ENCODE measurements around the gene FBXL7. TPM values are rescaled to one million over a fixed set of nuclear protein-coding genes. Genes with fewer than 3 reads are reported as not detected.

Gene FBXL7
- total and polyA plus RNA-seq, 8 donors: 0.35 to 2.4 (median 1.2) TPM

GRCh38 chr5:15650266-15650665 lies 150.3 kb downstream of the FBXL7 start:
- FAIRE-seq (no peak), DNase-seq (no peak), ATAC-seq (no peak)
- Histone ChIP-seq H3K4me1 (no peaks in the 10 kb centered on the region), H3K9me3 (no peaks in the 10 kb centered on the region), H3K27me3 (no peaks in the 10 kb centered on the region), H3K36me3 (no peaks in the 10 kb centered on the region), H3K27ac (no peak overlapping the region), H3K4me3 (no peak overlapping the region)
- intact Hi-C loops (cut with DNase I): no loop called here
- 34 to 73% methylated on average over 2 of the region's 2 CpGs for WGBS, 2 donors
- TF ChIP-seq, protein P1, sequence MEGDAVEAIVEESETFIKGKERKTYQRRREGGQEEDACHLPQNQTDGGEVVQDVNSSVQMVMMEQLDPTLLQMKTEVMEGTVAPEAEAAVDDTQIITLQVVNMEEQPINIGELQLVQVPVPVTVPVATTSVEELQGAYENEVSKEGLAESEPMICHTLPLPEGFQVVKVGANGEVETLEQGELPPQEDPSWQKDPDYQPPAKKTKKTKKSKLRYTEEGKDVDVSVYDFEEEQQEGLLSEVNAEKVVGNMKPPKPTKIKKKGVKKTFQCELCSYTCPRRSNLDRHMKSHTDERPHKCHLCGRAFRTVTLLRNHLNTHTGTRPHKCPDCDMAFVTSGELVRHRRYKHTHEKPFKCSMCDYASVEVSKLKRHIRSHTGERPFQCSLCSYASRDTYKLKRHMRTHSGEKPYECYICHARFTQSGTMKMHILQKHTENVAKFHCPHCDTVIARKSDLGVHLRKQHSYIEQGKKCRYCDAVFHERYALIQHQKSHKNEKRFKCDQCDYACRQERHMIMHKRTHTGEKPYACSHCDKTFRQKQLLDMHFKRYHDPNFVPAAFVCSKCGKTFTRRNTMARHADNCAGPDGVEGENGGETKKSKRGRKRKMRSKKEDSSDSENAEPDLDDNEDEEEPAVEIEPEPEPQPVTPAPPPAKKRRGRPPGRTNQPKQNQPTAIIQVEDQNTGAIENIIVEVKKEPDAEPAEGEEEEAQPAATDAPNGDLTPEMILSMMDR (IDR thresholded peaks at IDR 0.05): no peak

GRCh38 chr5:15654779-15655178 lies 154.8 kb downstream of the FBXL7 start:
- WGBS, 2 donors: 0 to 69% methylated on average over 1 of the region's 1 CpG
- no peak for DNase-seq
- Histone ChIP-seq H3K27ac (no peak overlapping the region), H3K4me3 (no peak overlapping the region), H3K27me3 (no peaks in the 10 kb centered on the region), H3K9me3 (no peaks in the 10 kb centered on the region), H3K36me3 (no peaks in the 10 kb centered on the region), H3K4me1 (no peaks in the 10 kb centered on the region)
- FAIRE-seq: no peak
- intact Hi-C loops (cut with DNase I): no loop called here
- TF ChIP-seq, protein P1 (IDR thresholded peaks at IDR 0.05): no peak
- ATAC-seq: no peak

DNA sequence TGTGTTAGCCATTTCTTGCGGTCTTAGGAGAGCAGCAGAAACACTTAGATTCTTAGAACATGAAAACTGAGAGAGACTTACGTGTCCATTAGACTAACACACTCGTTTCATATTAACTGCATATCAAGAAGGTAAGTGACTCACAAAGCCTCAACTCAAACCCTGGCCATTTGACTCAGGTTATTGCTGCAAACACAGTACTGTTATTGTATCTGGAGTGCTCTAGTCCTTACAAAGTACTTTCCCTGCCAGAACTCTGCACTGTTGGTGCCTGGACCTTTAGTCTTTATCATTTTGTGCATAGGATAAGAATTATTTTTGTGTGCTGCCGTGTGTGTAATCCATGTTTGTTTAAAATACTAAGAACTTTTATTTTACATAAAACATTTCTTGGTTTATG lies 155.7 kb downstream of the FBXL7 start:
- no peak overlapping the region for H3K27ac ChIP-seq
- FAIRE-seq: no peak
- 55 to 70% methylated on average over 4 of the region's 4 CpGs for WGBS, 2 donors
- intact Hi-C loops (cut with DNase I): no loop called here
- no peaks in the 10 kb centered on the region for H3K36me3 ChIP-seq
- no peak for ATAC-seq
- TF ChIP-seq, protein P1 (IDR thresholded peaks at IDR 0.05): no peak
- no peaks in the 10 kb centered on the region for H3K27me3 ChIP-seq
- no peak for DNase-seq
- no peaks in the 10 kb centered on the region for H3K4me1 ChIP-seq
- no peak overlapping the region for H3K4me3 ChIP-seq
- H3K9me3 ChIP-seq: no peaks in the 10 kb centered on the region

DNA sequence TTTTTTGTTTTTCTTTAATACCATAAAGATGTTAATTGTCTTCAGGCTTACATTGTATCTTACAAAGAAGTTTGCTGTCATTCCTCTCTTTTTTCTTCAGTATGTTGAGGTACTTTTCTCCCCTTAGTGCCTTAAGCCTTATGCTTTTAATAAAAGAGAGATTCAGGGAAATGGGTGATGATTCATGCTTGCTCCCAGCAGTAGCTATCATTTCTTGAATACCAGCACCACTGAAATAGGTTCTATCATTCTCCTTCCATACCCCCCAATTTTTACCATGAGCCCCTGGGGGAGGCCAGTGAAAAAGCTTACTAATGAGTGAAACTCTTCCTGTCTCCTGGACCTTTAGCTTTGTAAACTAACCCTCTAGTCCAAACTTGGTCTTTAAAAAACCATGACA lies 165.0 kb downstream of the FBXL7 start:
- ATAC-seq (no peak), FAIRE-seq (no peak), DNase-seq (no peak)
- H3K27ac ChIP-seq: no peak overlapping the region
- no peaks in the 10 kb centered on the region for H3K27me3 ChIP-seq
- no peaks in the 10 kb centered on the region for H3K4me1 ChIP-seq
- no peak overlapping the region for H3K4me3 ChIP-seq
- no peaks in the 10 kb centered on the region for H3K9me3 ChIP-seq
- intact Hi-C loops (cut with DNase I): no loop called here
- H3K36me3 ChIP-seq: no peaks in the 10 kb centered on the region
- TF ChIP-seq, protein P1 (IDR thresholded peaks at IDR 0.05): no peak

DNA sequence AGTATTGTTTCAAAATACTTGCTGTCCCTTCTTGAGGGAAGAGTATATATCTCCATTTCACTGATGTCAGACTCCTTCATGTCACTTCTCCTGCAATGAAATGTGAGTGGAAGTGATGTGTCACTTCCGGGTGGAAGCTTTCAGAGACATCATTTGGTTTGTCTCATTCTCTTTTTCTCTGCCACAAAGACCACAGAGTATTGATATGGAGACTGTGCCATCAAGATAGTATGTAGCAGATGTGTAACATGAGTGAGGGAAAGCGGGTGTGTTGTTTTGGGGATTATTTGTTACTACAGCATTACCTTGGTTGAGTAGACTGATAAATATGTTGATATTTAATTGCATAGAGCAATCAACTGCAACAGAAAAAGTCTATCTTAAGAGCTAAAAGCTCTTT lies 169.8 kb downstream of the FBXL7 start:
- DNase-seq: no peak
- Histone ChIP-seq H3K27ac (no peak overlapping the region), H3K4me1 (no peaks in the 10 kb centered on the region), H3K9me3 (no peaks in the 10 kb centered on the region), H3K27me3 (no peaks in the 10 kb centered on the region), H3K4me3 (no peak overlapping the region), H3K36me3 (no peaks in the 10 kb centered on the region)
- WGBS, 2 donors: 59 to 74% methylated on average over 2 of the region's 2 CpGs
- FAIRE-seq: no peak
- intact Hi-C loops (cut with DNase I): no loop called here
- no peak for ATAC-seq
- TF ChIP-seq, protein P1 (IDR thresholded peaks at IDR 0.05): no peak
